Measurements from ENCODE around the gene ITGB1.

ITGB1 gene

DNA sequence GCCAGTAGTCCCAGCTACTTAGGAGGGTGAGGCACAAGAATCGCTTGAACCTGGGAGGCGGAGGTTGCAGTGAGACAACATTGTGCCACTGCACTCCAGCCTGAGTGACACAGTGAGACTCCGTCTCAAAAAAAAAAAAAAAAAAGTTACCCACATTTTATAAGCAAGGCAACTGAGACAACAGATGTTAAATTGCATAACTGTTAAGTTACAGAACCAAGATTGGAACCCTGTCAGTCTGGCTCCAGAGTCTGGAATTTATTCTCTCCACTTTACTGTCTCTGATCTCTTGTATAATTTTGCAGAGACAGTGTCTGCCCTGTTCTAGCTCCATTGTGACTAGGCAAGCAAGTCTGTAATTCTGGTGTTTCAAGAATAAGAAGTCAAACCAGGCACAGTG is 6.2 kb upstream of the ITGB1 start:
- Mint-ChIP-seq H3K27ac (no peak overlapping the region), H3K27me3 (no peaks in the 10 kb centered on the region), H3K9me3 (no peaks in the 10 kb centered on the region), H3K4me1 (peaks cover 13% of the 10 kb centered on the region), H3K36me3 (no peaks in the 10 kb centered on the region), H3K4me3 (no peak overlapping the region)

DNA sequence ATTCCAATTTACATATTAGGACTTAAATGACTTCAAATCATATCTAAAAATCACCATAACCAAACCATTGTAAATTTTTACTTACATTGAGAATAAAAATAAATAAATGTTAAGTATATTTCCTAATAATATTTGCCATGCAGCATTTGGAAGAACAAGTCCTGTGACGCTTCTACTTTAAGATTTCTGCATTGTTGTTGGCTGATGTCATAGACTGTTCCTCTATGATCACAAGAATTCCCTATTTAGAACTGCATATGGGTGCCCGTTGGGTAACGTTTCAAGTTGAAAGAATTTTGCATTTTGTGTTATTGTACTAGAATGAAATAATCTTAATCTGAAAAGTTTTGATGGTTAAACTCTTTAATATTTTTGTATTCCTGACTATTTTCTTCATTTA is 5.1 kb upstream of the ITGB1 start:
- Mint-ChIP-seq H3K27me3 (no peaks in the 10 kb centered on the region), H3K36me3 (no peaks in the 10 kb centered on the region), H3K27ac (no peak overlapping the region), H3K4me1 (peaks cover 21% of the 10 kb centered on the region), H3K9me3 (no peaks in the 10 kb centered on the region), H3K4me3 (no peak overlapping the region)

DNA sequence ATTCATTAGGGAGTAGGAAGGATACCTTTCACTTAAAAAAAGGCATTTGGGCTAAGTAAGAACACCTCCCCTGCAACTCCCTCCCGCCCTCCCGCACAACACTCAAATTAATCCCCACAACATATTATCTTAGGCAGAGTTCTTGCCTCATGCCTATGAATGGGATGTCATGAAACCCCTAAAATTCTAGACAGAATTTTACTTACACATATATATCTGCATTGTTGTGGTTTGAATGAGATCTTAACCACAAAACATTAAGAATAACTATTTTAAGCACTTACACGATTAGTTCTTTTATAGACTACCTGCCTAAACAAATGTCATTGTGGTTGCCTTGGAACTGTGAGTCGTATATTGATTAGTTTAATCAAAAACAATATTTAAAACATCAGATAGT is 4.5 kb upstream of the ITGB1 start:
- Mint-ChIP-seq H3K27me3 (no peaks in the 10 kb centered on the region), H3K36me3 (no peaks in the 10 kb centered on the region), H3K27ac (no peak overlapping the region), H3K9me3 (no peaks in the 10 kb centered on the region), H3K4me1 (peaks cover 21% of the 10 kb centered on the region), H3K4me3 (no peak overlapping the region)

DNA sequence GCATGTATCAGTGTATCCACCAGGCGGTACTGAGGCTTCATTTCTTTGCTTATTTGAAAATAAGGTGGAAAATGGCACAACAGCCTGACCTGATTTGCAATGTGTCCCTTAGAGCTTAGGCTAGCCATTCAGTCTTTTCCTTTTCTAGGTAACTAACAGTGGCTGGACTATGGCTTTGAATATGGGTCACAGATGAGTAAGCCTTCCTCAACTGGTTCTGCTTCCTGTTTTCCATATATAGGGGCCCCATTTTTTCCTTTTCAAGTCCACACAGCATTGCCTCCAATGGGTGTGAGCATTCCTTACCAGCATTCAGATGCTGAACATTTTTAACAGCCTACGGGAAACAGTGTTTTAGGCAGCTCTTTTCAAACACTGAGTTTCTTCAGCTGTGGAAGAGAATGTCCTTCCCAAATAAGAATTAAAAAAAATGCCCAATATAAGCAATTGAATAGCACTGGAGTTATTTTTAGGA is 3.9 kb upstream of the ITGB1 start:
- Mint-ChIP-seq H3K27me3 (no peaks in the 10 kb centered on the region), H3K36me3 (no peaks in the 10 kb centered on the region), H3K4me3 (no peak overlapping the region), H3K9me3 (no peaks in the 10 kb centered on the region), H3K27ac (no peak overlapping the region), H3K4me1 (peaks cover 21% of the 10 kb centered on the region)

GRCh38 chr10:32961343-32961894 is 3.4 kb upstream of the ITGB1 start:
- Mint-ChIP-seq H3K9me3 (no peaks in the 10 kb centered on the region), H3K27me3 (no peaks in the 10 kb centered on the region), H3K36me3 (no peaks in the 10 kb centered on the region), H3K4me3 (no peak overlapping the region), H3K4me1 (peaks cover 24% of the 10 kb centered on the region), H3K27ac (no peak overlapping the region)

GRCh38 chr10:32960022-32960421 is 2.0 kb upstream of the ITGB1 start:
- Mint-ChIP-seq H3K27me3 (no peaks in the 10 kb centered on the region), H3K4me1 (peaks cover 38% of the 10 kb centered on the region), H3K36me3 (no peaks in the 10 kb centered on the region), H3K4me3 (peak overlapping the region; percentile 20), H3K27ac (no peak overlapping the region), H3K9me3 (no peaks in the 10 kb centered on the region)

DNA sequence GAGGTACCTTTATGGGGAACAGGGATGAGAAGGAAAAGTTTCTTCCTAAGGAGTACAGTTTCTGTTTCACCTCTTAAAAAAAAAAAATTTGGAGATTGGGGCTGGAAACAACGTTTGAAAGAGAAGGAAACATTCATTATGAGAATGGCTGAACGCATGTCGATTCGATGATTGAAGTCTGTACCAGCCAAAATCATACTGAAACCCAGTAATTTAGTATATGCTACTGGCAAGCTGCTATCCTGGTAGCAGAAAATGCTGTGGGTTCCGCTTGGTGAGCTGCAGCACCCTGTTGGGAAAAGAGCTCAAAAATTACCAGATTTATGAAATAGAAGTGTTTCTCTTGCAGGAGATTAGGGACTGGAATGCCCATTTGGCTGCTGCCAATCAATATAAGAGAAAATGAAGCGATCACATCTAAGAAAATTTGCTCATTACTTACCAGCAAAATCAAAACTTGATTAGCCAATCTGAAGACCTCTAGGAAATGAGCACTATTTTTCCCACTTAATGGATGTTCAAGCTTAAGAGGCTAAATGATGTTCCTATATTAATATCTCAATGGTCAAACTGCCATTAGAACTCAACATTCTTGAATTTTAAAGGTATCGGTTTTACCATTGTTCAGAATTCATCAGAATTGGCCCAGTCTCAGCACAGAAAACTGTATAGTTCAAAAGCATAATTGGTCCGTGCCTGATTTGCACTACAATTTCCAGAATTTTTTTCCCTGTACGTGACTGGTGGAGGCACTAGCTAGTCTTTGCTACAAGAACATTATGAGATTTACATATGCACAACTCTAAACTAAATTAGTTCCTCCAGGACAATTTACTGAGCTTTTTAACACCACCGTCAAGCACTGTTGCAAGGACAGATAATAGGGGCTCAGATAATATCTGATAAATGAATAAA is 1.2 kb upstream of the ITGB1 start:
- no peaks in the 10 kb centered on the region for H3K36me3 Mint-ChIP-seq
- no peaks in the 10 kb centered on the region for H3K9me3 Mint-ChIP-seq
- H3K4me1 Mint-ChIP-seq, result peaks cover 46% of the 10 kb centered on the region
- H3K27me3 Mint-ChIP-seq, result no peaks in the 10 kb centered on the region
- peak overlapping the region; percentile 88 for H3K27ac Mint-ChIP-seq
- peak overlapping the region; percentile 90 for H3K4me3 Mint-ChIP-seq

DNA sequence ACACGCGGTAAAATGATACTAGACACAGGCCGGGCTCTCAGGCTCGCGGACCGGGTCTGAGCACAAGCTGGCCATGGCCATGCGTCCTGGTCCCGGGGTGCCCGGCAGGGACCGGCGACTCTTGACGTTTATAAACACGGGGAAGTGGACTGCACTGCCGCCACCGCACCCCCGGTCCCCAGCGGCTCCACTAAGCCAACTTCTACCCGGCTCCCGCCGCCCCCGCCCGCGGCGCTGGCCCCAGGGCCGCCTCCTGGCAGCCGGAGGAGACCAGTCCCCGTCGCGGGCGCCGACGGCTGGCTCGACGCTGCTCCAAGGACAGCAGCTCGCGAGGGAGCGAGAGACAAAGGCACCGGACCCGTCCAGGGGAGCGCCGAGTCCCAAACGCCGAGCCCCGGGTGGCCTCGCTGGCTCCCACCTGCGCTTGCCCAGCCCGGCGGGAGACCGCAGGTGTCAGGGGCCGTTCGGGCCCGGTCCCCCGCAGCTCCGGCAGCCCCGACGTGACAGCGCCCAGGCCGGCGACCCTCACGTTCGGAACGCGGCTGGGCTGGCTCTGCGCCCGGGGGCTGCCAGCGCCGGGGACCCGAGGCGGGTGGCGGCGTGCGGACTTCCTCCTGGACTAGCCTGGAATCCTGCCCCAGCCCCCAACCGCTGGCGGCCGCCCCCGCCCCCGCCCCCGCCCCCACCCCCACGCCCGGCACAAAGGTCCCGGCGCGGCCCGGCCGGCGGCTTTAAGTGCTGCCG is 517 bp downstream of the ITGB1 start:
- Mint-ChIP-seq H3K9me3 (no peaks in the 10 kb centered on the region), H3K27me3 (no peaks in the 10 kb centered on the region), H3K4me1 (peaks cover 63% of the 10 kb centered on the region), H3K27ac (peak overlapping the region; percentile 86), H3K36me3 (no peaks in the 10 kb centered on the region), H3K4me3 (peak overlapping the region; percentile 87)

DNA sequence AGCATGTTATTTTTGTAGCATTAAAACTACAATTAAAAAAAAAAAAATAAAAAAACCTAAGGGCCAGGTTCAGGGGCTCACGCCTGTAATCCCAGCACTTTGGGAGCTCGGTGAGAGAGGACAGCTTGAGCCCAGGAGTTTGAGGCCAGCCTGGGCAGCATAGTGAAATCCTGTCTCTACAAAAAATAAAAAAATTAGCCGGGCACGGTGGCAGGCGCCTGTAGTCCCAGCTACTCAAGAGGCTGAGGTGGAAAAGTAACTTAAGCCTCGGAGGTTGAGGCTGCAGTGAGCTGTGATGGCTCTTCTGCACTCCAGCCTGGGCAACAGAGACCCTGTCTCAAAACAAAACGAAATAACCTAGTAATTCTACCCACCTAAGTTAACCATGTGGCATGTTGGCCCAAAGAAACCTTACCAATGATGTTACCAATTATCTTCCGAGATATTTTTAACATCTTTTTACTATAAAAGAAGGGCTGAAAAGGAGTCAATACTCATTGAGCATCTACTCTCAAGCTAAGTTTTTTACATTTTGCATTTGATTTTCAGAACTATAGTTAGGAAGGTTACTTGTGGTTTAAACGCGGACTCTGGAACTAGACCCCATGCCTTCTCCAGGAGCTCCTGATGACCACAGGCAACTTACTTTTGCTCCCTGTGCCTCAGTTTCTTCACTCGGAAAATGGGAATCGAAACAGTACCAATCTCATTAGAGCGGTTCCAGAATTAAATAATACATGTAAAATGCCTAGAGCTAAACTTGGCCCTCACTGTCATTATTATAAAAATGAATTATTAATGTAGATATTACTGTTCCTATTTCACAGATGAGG is 1.4 kb downstream of the ITGB1 start:
- Mint-ChIP-seq H3K9me3 (no peaks in the 10 kb centered on the region), H3K36me3 (no peaks in the 10 kb centered on the region), H3K4me3 (peak overlapping the region; percentile 87), H3K27me3 (no peaks in the 10 kb centered on the region), H3K4me1 (peaks cover 73% of the 10 kb centered on the region), H3K27ac (peak overlapping the region; percentile 86)

DNA sequence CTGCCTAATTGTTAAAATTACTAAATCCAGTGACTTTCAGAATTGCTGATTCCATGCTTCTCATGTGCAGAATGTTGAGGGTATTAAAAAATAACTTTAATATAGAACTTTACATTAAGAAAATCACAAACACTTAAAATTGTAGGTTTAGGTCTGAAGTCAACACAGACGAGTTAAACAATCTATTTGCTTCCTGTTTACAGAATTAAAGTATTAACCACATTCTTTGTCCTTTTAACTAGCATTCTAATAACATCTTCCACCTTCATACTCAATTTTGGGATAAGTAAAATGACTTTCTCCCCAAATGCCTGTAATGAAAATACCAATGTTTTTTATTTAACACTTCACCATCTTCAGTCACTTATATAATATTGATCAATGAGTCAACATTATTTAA is 2.2 kb downstream of the ITGB1 start:
- Mint-ChIP-seq H3K4me3 (peak overlapping the region; percentile 55), H3K27ac (no peak overlapping the region), H3K4me1 (peaks cover 81% of the 10 kb centered on the region), H3K27me3 (no peaks in the 10 kb centered on the region), H3K9me3 (no peaks in the 10 kb centered on the region), H3K36me3 (no peaks in the 10 kb centered on the region)

DNA sequence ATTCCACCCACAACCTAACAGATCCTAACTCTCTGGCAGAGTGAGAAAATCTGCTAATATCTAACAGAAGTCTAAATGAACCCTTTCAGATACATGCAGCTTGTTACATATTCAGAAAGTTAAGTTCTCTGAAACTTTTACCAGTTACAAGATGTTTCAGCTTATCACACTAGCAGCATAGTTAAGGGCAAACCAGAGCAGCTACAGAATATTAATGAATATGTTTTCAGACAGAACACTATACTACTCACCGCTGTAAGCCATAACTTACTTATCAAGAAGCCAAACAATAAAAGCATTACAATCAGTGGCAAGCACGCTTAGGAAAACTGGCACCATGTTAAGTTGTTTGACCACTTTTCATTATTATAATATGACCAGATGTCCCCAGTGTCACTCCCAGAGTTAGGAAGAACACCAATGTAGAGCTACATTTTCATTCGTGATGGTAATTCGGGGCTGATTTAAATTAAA is 2.7 kb downstream of the ITGB1 start:
- Mint-ChIP-seq H3K27ac (peak overlapping the region; percentile 25), H3K27me3 (no peaks in the 10 kb centered on the region), H3K4me3 (peak overlapping the region; percentile 15), H3K36me3 (no peaks in the 10 kb centered on the region), H3K9me3 (no peaks in the 10 kb centered on the region), H3K4me1 (peaks cover 81% of the 10 kb centered on the region)

GRCh38 chr10:32954545-32955298 is 3.3 kb downstream of the ITGB1 start:
- peaks cover 81% of the 10 kb centered on the region for H3K4me1 Mint-ChIP-seq

DNA sequence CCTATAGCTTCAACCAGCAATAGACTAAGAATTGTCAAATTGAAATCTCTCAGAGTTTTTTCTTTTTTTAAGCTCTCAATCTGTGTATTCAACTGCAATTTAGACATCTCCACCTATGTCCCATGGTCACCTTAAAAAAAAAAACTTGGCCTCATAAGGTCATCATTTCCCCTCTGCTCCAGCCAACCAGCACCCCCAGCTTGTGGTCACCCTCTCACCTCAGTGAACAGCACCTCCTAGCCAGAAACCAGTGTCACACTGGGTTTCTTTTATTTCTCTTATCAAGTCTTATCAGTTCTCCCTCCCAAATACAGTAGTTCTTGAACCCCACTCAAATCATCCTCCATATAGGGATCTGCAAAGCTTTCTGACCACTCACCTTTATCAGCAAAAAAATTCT is 4.0 kb downstream of the ITGB1 start:
- no peak overlapping the region for H3K27ac Mint-ChIP-seq
- H3K4me3 Mint-ChIP-seq, result peak overlapping the region; percentile 51
- peaks cover 80% of the 10 kb centered on the region for H3K4me1 Mint-ChIP-seq
- H3K27me3 Mint-ChIP-seq, result no peaks in the 10 kb centered on the region
- no peaks in the 10 kb centered on the region for H3K9me3 Mint-ChIP-seq
- peaks cover under 1% of the 10 kb centered on the region for H3K36me3 Mint-ChIP-seq

More at GRCh38 chr10:32954545-32955298, 3.3 kb downstream of the ITGB1 start:
- no peaks in the 10 kb centered on the region for H3K27me3 Mint-ChIP-seq
- H3K4me3 Mint-ChIP-seq, result peak overlapping the region; percentile 15
- H3K36me3 Mint-ChIP-seq, result no peaks in the 10 kb centered on the region
- peak overlapping the region; percentile 6 for H3K27ac Mint-ChIP-seq
- H3K9me3 Mint-ChIP-seq, result no peaks in the 10 kb centered on the region

- H3K9me3 Mint-ChIP-seq, result no peaks in the 10 kb centered on the region
- peaks cover 81% of the 10 kb centered on the region for H3K4me1 Mint-ChIP-seq
- peaks cover 2% of the 10 kb centered on the region for H3K36me3 Mint-ChIP-seq
- H3K4me3 Mint-ChIP-seq, result no peak overlapping the region
- H3K27ac Mint-ChIP-seq, result no peak overlapping the region
- no peaks in the 10 kb centered on the region for H3K27me3 Mint-ChIP-seq
Observed at GRCh38 chr10:32953277-32953927, 4.6 kb downstream of the ITGB1 start.

Measured in activated naive CD4-positive, alpha-beta T cell treated with anti-CD3 and anti-CD28 coated beads, Interleukin-2, amount 50 U/mL, for 24 hours (primary cell).